Hematopoietic multipotent progenitor cell treated with erythropoietin and hydrocortisone succinate and interleukin-3 and kit ligand, for 6 days (in vitro differentiated cells): ENCODE measurements around the gene PPP6R2.
A peak's percentile ranks its signal among the peaks of the same experiment; 100 is the strongest.

Experiments used
- DNase-seq: peaks from one replicate; pipeline ENCODE4 v3.0.0-alpha.2; 2015

PPP6R2 gene

GRCh38 chr22:50435291-50436014 is 92.3 kb downstream of the PPP6R2 start:
- no peak for DNase-seq

GRCh38 chr22:50436015-50436830 is 93.1 kb downstream of the PPP6R2 start:
- no peak for DNase-seq

- no peak for DNase-seq
Observed at GRCh38 chr22:50436841-50437341, 93.8 kb downstream of the PPP6R2 start.

- DNase-seq = no peak
Observed at GRCh38 chr22:50437511-50438304, 94.6 kb downstream of the PPP6R2 start.

- DNase-seq = no peak
Observed at GRCh38 chr22:50438305-50439275, 95.5 kb downstream of the PPP6R2 start.

GRCh38 chr22:50439314-50439870 is 96.3 kb downstream of the PPP6R2 start:
- no peak for DNase-seq

GRCh38 chr22:50439871-50440331 is 96.8 kb downstream of the PPP6R2 start:
- DNase-seq = no peak

- DNase-seq = no peak
Observed at GRCh38 chr22:50440544-50441249, 97.6 kb downstream of the PPP6R2 start.

- DNase-seq = no peak
Observed at GRCh38 chr22:50441428-50441993, 98.4 kb downstream of the PPP6R2 start.

- DNase-seq = no peak
Observed at GRCh38 chr22:50443197-50443596, 100.1 kb downstream of the PPP6R2 start.

GRCh38 chr22:50443801-50444625 is 100.9 kb downstream of the PPP6R2 start:
- DNase-seq = no peak

GRCh38 chr22:50444663-50445062 is 101.5 kb downstream of the PPP6R2 start:
- no peak for DNase-seq

- DNase-seq = peak; percentile 40
Observed at GRCh38 chr22:50445071-50445879, 102.1 kb downstream of the PPP6R2 start.

GRCh38 chr22:50445880-50446707 is 103.0 kb downstream of the PPP6R2 start:
- no peak for DNase-seq

- no peak for DNase-seq
Observed at GRCh38 chr22:50446708-50447575, 103.8 kb downstream of the PPP6R2 start.
